SK-N-SH treated with all-trans-retinoic acid at 6 μM for 48 hours (cell line): ENCODE data around the gene GRHL1.

Source experiments
- ATAC-seq: fragments of 200-7000 bp; cut with Tn5 transposase; 3 replicates; pipeline ENCODE4 v1.9.1; 2020; ENCODE audit warnings: mild to moderate bottlenecking, moderate library complexity
- BACH2 ChIP-seq: fragments of 250-450 bp; sonication (Bioruptor Pico); IDR thresholded peaks from 2 replicates; pipeline ENCODE4 v1.9.0; 2021; ENCODE audit warnings: mild to moderate bottlenecking, borderline replicate concordance
- CSDC2 ChIP-seq: fragments of 250-450 bp; sonication (Bioruptor Pico); IDR thresholded peaks from 2 replicates; pipeline ENCODE4 v1.5.0; 2020; ENCODE audit warnings: mild to moderate bottlenecking, moderate library complexity
- CSRNP3 ChIP-seq: fragments of 250-450 bp; sonication (Bioruptor Pico); IDR thresholded peaks from 2 replicates; pipeline ENCODE4 v1.5.1; 2021; ENCODE audit warnings: mild to moderate bottlenecking, moderate library complexity
- ESRRG ChIP-seq: fragments of 250-450 bp; sonication (Bioruptor Pico); IDR thresholded peaks from 2 replicates; pipeline ENCODE4 v1.6.1; 2021; ENCODE audit warnings: mild to moderate bottlenecking
- ISL1 ChIP-seq: fragments of 250-450 bp; sonication (Bioruptor Pico); IDR thresholded peaks from 2 replicates; pipeline ENCODE4 v2.1.2; 2022; ENCODE audit warnings: mild to moderate bottlenecking, moderate library complexity
- OSR1 ChIP-seq: fragments of 250-450 bp; sonication (Bioruptor Pico); IDR thresholded peaks from 2 replicates; pipeline ENCODE4 v1.8.0; 2022; ENCODE audit warnings: moderate library complexity, mild to moderate bottlenecking, inconsistent platforms
- PPARA ChIP-seq: fragments of 250-450 bp; sonication (Bioruptor Pico); IDR thresholded peaks from 2 replicates; pipeline ENCODE4 v1.5.0; 2020; ENCODE audit warnings: mild to moderate bottlenecking, borderline replicate concordance
- RARB ChIP-seq: fragments of 250-450 bp; sonication (Bioruptor Pico); IDR thresholded peaks from 2 replicates; pipeline ENCODE4 v1.8.0; 2021; ENCODE audit warnings: mild to moderate bottlenecking, moderate library complexity
- SNAI2 ChIP-seq: fragments of 250-450 bp; sonication (Bioruptor Pico); IDR thresholded peaks from 2 replicates; pipeline ENCODE4 v1.5.0; 2020; ENCODE audit warnings: mild to moderate bottlenecking, moderate library complexity
- TCF4 ChIP-seq: fragments of 250-450 bp; sonication (Bioruptor Pico); IDR thresholded peaks from 2 replicates; pipeline ENCODE4 v1.8.0; 2021; ENCODE audit warnings: mild to moderate bottlenecking, moderate library complexity, borderline replicate concordance
- TOX ChIP-seq: fragments of 250-450 bp; sonication (Bioruptor Pico); IDR thresholded peaks from 2 replicates; pipeline ENCODE4 v1.8.0; 2021; ENCODE audit warnings: mild to moderate bottlenecking, moderate library complexity, borderline replicate concordance
- TSHZ2 ChIP-seq: fragments of 250-450 bp; sonication (Bioruptor Pico); IDR thresholded peaks from 2 replicates; pipeline ENCODE4 v1.5.0; 2020; ENCODE audit warnings: mild to moderate bottlenecking, moderate library complexity
- ZC3H10 ChIP-seq: fragments of 250-450 bp; sonication (Bioruptor Pico); IDR thresholded peaks from 2 replicates; pipeline ENCODE4 v1.5.1; 2021; ENCODE audit warnings: mild to moderate bottlenecking, moderate library complexity
- ZFP3 ChIP-seq: fragments of 250-450 bp; sonication (Bioruptor Pico); IDR thresholded peaks from 2 replicates; pipeline ENCODE4 v1.5.0; 2020; ENCODE audit warnings: mild to moderate bottlenecking, moderate library complexity
- ZFP30 ChIP-seq: fragments of 450-650 bp; formaldehyde crosslinking; IDR thresholded peaks from 2 replicates; pipeline ENCODE4 v1.5.0; 2022; ENCODE audit warnings: mild to moderate bottlenecking, moderate library complexity
- ZNF565 ChIP-seq: fragments of 450-650 bp; formaldehyde crosslinking; conservative IDR thresholded peaks from 2 replicates; pipeline ENCODE4 v1.5.0; 2020; ENCODE audit warnings: low read depth, mild to moderate bottlenecking, moderate library complexity
- ZNF8 ChIP-seq: fragments of 450-650 bp; formaldehyde crosslinking; IDR thresholded peaks from 2 replicates; pipeline ENCODE4 v1.5.0; 2020; ENCODE audit warnings: mild to moderate bottlenecking, moderate library complexity
- TF ChIP-seq, protein P1 (sequence below): fragments of 250-450 bp; sonication (Bioruptor Pico); IDR thresholded peaks from 2 replicates; pipeline ENCODE4 v1.8.0; 2021; ENCODE audit warnings: low read depth, mild to moderate bottlenecking, moderate library complexity, borderline replicate concordance
- TF ChIP-seq, protein P2 (sequence below): fragments of 250-450 bp; sonication (Bioruptor Pico); IDR thresholded peaks from 2 replicates; pipeline ENCODE4 v1.5.1; 2020; ENCODE audit warnings: low read depth, mild to moderate bottlenecking, moderate library complexity
- TF ChIP-seq, protein P3 (sequence below): fragments of 250-450 bp; sonication (Bioruptor Pico); IDR thresholded peaks from 2 replicates; pipeline ENCODE4 v1.8.0; 2020; ENCODE audit warnings: mild to moderate bottlenecking, moderate library complexity, borderline replicate concordance

Gene GRHL1

GRCh38 chr2:10003206-10004125 lies 52.0 kb downstream of the GRHL1 start:
- ATAC-seq, result no peak
- TF ChIP-seq ZNF565 (CRISPR knock-in tag) (no peak), BACH2 (CRISPR knock-in tag) (no peak), ZFP3 (CRISPR knock-in tag) (no peak), PPARA (CRISPR knock-in tag) (no peak), ZNF8 (CRISPR knock-in tag) (no peak), SNAI2 (CRISPR knock-in tag) (no peak), CSRNP3 (CRISPR knock-in tag) (no peak), TSHZ2 (CRISPR knock-in tag) (no peak), TCF4 (CRISPR knock-in tag) (no peak), ZC3H10 (CRISPR knock-in tag) (no peak), OSR1 (CRISPR knock-in tag) (no peak), ISL1 (CRISPR knock-in tag) (no peak), TOX (no peak), ESRRG (no peak), ZFP30 (CRISPR knock-in tag) (no peak)
- TF ChIP-seq, protein P1, sequence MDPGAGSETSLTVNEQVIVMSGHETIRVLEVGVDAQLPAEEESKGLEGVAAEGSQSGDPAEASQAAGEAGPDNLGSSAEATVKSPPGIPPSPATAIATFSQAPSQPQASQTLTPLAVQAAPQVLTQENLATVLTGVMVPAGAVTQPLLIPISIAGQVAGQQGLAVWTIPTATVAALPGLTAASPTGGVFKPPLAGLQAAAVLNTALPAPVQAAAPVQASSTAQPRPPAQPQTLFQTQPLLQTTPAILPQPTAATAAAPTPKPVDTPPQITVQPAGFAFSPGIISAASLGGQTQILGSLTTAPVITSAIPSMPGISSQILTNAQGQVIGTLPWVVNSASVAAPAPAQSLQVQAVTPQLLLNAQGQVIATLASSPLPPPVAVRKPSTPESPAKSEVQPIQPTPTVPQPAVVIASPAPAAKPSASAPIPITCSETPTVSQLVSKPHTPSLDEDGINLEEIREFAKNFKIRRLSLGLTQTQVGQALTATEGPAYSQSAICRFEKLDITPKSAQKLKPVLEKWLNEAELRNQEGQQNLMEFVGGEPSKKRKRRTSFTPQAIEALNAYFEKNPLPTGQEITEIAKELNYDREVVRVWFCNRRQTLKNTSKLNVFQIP (CRISPR knock-in tag), result no peak
- TF ChIP-seq, protein P2, sequence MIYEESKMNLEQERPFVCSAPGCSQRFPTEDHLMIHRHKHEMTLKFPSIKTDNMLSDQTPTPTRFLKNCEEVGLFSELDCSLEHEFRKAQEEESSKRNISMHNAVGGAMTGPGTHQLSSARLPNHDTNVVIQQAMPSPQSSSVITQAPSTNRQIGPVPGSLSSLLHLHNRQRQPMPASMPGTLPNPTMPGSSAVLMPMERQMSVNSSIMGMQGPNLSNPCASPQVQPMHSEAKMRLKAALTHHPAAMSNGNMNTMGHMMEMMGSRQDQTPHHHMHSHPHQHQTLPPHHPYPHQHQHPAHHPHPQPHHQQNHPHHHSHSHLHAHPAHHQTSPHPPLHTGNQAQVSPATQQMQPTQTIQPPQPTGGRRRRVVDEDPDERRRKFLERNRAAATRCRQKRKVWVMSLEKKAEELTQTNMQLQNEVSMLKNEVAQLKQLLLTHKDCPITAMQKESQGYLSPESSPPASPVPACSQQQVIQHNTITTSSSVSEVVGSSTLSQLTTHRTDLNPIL, result no peak
- TF ChIP-seq, protein P3, sequence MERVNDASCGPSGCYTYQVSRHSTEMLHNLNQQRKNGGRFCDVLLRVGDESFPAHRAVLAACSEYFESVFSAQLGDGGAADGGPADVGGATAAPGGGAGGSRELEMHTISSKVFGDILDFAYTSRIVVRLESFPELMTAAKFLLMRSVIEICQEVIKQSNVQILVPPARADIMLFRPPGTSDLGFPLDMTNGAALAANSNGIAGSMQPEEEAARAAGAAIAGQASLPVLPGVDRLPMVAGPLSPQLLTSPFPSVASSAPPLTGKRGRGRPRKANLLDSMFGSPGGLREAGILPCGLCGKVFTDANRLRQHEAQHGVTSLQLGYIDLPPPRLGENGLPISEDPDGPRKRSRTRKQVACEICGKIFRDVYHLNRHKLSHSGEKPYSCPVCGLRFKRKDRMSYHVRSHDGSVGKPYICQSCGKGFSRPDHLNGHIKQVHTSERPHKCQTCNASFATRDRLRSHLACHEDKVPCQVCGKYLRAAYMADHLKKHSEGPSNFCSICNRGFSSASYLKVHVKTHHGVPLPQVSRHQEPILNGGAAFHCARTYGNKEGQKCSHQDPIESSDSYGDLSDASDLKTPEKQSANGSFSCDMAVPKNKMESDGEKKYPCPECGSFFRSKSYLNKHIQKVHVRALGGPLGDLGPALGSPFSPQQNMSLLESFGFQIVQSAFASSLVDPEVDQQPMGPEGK (CRISPR knock-in tag), result no peak

- no peak for ATAC-seq
- TF ChIP-seq CSDC2 (CRISPR knock-in tag) (no peak), TSHZ2 (CRISPR knock-in tag) (no peak), RARB (CRISPR knock-in tag) (no peak), ZNF565 (CRISPR knock-in tag) (no peak)
- TF ChIP-seq, all 23 proteins: peak for 0
Observed at GRCh38 chr2:10004401-10004800, 52.9 kb downstream of the GRHL1 start.
